Central memory CD8-positive, alpha-beta T cell (primary cell): Measurements from ENCODE around the gene OR5P2.
"Not testable (repeated sequence)": the region's sequence is repeated elsewhere in the genome, so short reads cannot be mapped to it uniquely, and the experiment has no call there.

Experiments used
- ATAC-seq: fragments of 150-1000 bp; cut with Tn5 transposase; replicated peaks from 2 replicates; pipeline ENCODE4 v1.10.0; 2022; ENCODE audit warnings: mild to moderate bottlenecking, moderate FRiP score, moderate number of reproducible peaks; ENCODE audit not compliant: poor library complexity, severe bottlenecking; ENCODE audit errors: extremely low read depth
- DNase-seq, 2 donors: peaks; one replicate each; pipeline ENCODE4 v3.0.0; 2021; ENCODE audit warnings: low spot score in 2 of 2
- H3K27ac Mint-ChIP-seq: one replicate; pipeline ENCODE4 v1.8.0; 2022; ENCODE audit warnings: low read depth, mild to moderate bottlenecking, moderate library complexity, mixed read lengths
- H3K27me3 Mint-ChIP-seq: one replicate; pipeline ENCODE4 v1.8.0; 2022; ENCODE audit warnings: mixed read lengths
- H3K36me3 Mint-ChIP-seq: one replicate; pipeline ENCODE4 v1.8.0; 2022; ENCODE audit warnings: mild to moderate bottlenecking, moderate library complexity, mixed read lengths; ENCODE audit not compliant: insufficient read depth
- H3K4me1 Mint-ChIP-seq: one replicate; pipeline ENCODE4 v1.8.0; 2022; ENCODE audit warnings: mixed read lengths
- H3K4me3 Mint-ChIP-seq: one replicate; pipeline ENCODE4 v1.8.0; 2022; ENCODE audit warnings: mild to moderate bottlenecking, moderate library complexity, mixed read lengths
- H3K9me3 Mint-ChIP-seq: one replicate; pipeline ENCODE4 v1.8.0; 2022; ENCODE audit warnings: mixed read lengths

Gene OR5P2

DNA sequence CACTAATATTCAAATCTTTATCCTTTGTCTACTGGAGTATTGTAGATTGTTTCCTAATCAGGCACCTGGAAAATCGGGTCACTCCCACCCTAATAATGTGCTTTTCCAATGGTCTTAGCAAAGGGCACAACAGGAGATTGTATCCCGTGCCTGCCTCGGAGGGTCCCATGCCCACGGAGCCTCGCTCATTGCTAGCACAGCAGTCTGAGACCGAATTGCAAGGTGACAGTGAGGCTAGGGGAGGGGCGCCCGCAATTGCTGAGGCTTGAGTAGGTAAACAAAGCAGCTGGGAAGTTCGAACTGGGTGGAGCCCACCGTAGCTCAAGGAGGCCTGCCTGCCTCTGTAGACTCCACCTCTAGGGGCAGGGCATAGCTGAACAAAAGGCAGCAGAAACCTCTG, 32.4 kb downstream of the OR5P2 start:
- H3K27me3 Mint-ChIP-seq, result peaks cover 25% of the 10 kb centered on the region
- not testable (repeated sequence) for H3K4me1 Mint-ChIP-seq, ATAC-seq, H3K4me3 Mint-ChIP-seq, H3K36me3 Mint-ChIP-seq, DNase-seq, H3K27ac Mint-ChIP-seq, H3K9me3 Mint-ChIP-seq

DNA sequence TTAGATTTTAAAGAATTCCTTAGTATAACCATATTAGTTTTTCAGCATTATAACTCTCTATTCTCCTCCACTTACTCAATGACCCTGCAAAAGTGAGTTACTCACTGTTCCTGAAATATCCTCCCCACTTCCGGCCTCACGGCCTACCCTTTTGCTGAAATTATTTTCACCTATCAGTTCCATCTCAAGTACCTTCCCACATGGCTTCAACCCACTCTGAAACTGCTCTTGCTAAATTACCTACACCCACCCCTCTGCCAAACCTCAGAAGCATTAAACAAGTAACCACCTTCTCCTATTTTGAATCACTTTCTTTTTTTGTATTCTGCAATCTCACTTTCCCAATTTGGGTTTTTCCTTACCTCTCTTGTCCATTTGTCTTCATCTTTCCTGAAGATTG, 37.7 kb downstream of the OR5P2 start:
- DNase-seq (no peak), ATAC-seq (no peak)
- Mint-ChIP-seq H3K9me3 (no peaks in the 10 kb centered on the region), H3K4me1 (no peaks in the 10 kb centered on the region), H3K36me3 (no peaks in the 10 kb centered on the region), H3K27me3 (peaks cover 21% of the 10 kb centered on the region), H3K27ac (no peak overlapping the region), H3K4me3 (no peak overlapping the region)

- Mint-ChIP-seq H3K4me1 (no peaks in the 10 kb centered on the region), H3K27me3 (peaks cover 27% of the 10 kb centered on the region), H3K9me3 (no peaks in the 10 kb centered on the region), H3K36me3 (no peaks in the 10 kb centered on the region), H3K27ac (no peak overlapping the region), H3K4me3 (no peak overlapping the region)
- no peak for ATAC-seq
- no peak for DNase-seq
These were observed 47.3 kb downstream of the OR5P2 start for GRCh38 chr11:7749456-7749855.
